ENCODE data around the gene OTUB1.

Gene OTUB1

GRCh38 chr11:63978551-63979239, 7.5 kb upstream of the OTUB1 start:
- DNase-seq: no peak

DNA sequence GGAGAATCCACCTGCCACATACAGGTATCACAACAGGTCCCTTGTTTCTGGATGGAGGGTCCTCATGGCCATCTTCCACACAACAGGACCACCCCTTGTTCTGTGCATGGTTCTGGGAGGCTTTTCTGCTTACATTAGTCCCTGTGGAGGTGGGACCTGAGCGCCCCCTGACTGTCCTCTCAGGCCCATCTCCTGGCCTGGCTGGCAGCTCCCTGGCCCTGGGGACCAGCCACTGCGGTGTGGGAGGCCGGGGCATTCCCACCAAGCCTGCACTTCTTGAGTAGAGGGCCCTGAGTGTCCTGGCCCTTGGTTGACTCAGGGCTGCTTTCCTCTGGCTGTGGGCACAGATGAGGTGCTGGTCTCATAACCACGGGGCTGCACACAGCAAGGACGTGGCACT, 6.8 kb upstream of the OTUB1 start:
- DNase-seq: no peak

DNA sequence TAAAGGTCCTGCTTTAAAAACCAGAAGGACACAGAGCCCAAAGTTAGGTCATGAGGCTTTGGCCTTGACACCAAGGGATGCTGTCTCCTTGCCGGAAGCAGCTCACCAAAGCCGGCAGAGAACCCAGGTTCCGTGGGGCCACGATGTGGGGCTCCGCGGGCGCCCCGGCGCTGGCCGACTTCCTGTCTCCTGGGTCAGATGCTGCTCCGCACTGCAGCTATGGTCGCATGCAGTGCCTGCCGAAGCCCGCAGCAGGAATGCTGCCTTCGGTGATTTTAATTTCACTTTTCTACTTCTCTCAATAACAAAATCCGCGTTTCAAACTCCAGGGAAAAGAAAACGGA, 454 bp upstream of the OTUB1 start:
- no peak for DNase-seq

DNA sequence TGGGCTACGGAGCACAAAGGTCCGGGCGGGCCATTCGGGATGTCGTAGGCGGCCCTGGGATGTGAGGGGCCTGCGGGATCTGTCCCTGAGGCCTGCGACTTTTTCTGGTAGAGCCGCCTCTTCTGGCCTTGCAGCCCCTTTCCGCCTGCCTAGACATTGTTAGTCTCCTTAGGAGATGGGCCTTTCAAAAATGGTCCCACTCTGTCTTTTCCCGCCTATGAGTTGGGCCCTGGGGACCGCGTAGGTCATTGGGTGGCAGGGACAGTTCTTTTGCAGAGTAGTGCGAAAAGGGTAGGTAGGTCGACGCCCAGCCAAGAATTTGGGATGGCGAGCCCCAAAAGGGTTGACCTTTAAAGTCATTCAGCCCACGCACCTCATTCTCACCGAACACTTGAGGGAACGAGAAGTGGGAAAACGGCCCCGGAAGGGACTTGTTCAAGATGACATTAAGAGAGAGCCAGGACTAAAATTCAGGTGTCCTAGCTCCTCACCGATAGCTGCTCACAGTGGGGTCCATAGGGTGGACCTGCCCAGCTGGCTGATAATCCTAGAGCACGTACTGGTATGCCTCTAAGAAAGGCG, 785 bp downstream of the OTUB1 start:
- DNase-seq: no peak

GRCh38 chr11:63991558-63991957, 5.3 kb downstream of the OTUB1 start:
- DNase-seq: no peak

DNA sequence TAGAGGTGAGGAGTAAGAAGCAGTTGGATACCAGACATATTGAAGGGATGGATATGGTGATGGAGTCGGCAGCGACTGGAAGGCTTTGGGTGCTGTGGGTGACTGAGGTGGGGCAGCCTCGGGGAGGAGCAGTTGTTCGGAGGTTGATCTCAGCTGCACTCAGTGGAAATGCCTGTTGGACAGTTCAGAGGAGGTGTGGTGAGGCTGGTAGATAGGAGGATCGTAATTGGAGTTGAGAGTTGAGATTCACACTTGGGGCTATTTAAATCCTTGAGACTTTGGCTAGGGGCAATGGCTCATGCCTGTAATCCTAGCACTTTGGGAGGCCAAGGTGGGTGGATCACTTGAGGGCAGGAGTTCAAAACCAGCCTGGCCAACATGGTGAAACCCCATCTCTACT, 6.9 kb downstream of the OTUB1 start:
- DNase-seq: no peak

- no peak for DNase-seq
Observed at GRCh38 chr11:63993993-63994392, 7.8 kb downstream of the OTUB1 start.

DNA sequence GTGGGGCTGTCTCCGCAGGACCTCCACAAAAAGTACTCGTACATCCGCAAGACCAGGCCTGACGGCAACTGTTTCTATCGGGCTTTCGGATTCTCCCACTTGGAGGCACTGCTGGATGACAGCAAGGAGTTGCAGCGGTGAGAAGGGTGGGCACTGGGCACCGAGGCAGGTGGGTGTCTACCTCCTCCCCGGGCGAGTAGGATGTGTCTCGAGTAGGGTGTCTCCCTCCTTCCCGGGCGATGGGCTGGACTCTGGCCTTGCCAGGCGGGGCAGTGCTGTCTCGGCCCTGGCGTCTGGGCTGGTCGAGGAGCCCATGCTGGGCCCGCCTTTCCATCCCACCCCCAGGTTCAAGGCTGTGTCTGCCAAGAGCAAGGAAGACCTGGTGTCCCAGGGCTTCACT, 10.3 kb downstream of the OTUB1 start:
- DNase-seq: no peak

DNA sequence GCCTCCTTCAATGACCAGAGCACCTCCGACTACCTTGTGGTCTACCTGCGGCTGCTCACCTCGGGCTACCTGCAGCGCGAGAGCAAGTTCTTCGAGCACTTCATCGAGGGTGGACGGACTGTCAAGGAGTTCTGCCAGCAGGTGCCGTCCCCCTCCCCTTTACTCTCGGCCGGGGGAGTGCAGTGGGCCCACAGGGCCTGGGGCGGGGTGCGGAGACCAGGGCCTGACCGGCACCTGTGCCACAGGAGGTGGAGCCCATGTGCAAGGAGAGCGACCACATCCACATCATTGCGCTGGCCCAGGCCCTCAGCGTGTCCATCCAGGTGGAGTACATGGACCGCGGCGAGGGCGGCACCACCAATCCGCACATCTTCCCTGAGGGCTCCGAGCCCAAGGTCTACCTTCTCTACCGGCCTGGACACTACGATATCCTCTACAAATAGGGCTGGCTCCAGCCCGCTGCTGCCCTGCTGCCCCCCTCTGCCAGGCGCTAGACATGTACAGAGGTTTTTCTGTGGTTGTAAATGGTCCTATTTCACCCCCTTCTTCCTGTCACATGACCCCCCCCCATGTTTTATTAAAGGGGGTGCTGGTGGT, 11.0 kb downstream of the OTUB1 start:
- no peak for DNase-seq

GRCh38 chr11:63997801-63998337, 11.6 kb downstream of the OTUB1 start:
- no peak for DNase-seq

DNA sequence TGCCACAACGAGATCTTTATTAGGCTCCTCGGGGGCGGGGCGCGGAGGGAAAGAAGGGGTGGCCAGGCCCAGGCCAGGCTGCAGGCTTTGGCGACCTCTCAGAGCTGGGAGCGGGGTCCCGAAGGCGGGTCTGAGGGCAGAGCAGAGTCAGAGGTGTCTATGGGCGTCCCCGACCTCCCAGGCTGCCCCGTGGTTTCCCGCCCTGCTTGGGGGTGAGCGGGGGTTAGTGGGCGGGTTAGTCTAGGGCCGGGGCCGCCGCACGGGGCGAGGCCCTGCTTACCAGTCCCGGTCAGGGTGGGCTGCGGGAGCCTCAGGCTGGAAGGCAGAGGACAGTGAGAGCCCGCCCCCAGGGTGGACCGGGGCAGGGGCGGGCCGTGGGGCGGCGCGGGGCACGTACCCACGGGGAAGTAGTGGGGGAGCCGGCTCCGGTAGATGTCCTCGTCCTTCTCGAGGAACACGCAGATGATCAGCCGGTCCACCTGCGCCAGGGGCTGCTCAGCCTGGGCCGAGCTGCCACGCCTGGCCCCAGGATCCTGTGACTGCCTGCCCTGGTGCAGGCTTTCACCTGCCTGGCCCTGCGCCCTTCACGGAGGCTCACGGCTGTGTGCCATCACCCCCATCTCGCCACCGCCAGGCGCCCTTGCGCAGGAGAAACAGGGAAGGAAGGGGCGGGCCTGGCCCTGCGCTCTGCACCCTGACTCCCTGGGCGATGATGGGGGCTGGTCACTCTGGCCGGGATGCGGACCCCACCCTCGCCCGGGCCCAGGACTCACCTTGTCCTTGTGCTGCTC, 12.5 kb downstream of the OTUB1 start:
- no peak for DNase-seq

GRCh38 chr11:63999349-64000025, 13.2 kb downstream of the OTUB1 start:
- no peak for DNase-seq

- DNase-seq: no peak
Observed at GRCh38 chr11:64000026-64000739, 13.9 kb downstream of the OTUB1 start.

- no peak for DNase-seq
Observed at GRCh38 chr11:64000740-64001483, 14.7 kb downstream of the OTUB1 start.

DNA sequence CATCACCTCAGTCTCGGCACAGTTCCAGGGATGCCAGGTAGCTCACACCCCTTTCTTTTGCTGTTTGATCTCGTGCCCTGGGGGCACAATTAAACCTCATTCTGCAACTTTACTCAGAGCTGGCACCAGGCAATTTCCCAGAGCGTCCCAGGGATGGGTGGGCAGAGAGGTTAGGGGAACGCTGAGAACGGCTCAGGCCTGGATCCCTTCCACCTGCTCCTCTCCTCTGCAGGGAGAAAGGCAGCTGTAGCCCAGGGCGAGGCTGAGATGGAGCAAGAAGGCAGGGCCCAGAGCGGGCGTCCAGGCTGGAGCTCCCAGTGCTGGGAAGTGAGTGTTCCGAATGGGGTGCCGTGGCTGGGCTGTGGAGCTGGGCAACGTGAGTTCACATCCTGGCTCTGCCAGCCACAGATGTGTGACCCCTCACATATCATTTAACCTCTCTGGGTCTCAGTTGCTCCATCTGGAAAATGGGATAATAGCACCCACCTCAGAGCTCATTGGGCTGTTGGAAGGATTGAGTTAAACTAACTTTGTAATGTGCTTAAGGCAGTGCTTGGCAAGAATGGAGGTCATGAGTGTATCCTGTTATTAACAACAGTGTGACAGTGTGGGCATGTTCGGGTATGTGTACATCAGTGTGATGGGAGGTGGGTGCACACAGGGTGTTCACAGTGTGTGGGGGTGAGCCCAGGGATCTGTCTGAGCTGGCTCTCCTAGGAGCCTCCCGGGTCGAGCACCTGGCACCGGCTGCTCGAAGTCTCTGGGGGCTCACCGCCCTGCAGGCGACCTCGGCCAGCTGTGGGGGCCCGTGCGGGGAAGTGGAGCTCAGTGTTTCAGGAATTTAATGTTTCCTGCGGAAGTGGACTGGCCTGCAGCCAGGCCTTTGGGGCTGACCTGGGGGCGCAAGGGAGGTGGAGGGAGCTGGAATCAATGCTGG, 15.5 kb downstream of the OTUB1 start:
- no peak for DNase-seq

GRCh38 chr11:64003807-64004589, 17.8 kb downstream of the OTUB1 start:
- DNase-seq: no peak

GRCh38 chr11:64004590-64004984, 18.3 kb downstream of the OTUB1 start:
- DNase-seq: no peak

DNA sequence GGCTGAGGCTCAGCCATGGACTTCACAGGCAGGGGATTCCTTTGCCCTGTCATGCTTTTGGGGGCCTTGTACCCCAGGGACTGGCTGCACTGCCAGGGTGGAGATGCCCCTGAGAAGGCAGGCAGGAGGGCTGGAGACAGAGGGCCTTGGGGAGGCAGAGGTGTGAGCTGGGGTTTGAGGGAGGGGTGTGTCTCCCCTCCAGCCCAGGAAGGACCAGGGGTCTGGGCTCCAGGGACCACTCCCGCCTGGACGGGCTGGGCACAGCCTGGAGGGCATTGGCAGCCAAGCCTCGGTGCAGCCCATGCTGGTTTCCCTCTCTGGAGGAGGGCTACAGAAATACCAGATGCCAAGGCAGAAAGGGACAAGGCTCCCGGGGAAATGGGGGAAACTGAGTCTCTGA, 19.5 kb downstream of the OTUB1 start:
- DNase-seq: no peak

DNA sequence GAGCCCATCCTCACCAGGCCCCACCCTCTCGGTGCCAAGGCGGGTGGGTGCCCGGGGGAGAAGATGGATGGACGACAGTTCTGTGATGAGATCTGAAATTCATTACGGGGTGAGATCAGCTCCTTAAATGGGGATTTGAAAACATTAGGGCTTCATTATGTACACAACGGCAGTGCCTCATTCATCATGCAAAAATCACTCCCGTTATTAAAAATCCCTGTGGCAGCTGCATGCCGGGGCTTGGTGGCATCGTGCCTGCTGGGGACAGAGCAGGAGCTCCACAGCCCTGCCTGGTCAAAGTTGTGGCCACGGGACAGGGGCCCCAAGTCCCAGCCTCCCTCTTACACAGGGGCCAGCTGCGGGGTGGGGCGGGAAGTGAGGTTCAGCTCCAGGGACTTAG, 20.2 kb downstream of the OTUB1 start:
- DNase-seq: no peak

Measured in NCI-H524 (cell line).